Body of pancreas (tissue), 4 donors: Measurements from ENCODE around the gene CRB3.

ENCODE experiments used
- CTCF ChIP-seq, 7 experiments: fragments of 450-650 bp in 4 of 7; fragments of 200-600 bp in 3 of 7; sonication (generic) in 3 of 7; IDR thresholded peaks; one replicate each; pipeline ENCODE4 v1.5.1; 2016 to 2019; ENCODE audit warnings: antibody characterized with exemption in 7 of 7
- POLR2A ChIP-seq, 3 donors: fragments of 450-650 bp; IDR thresholded peaks; one replicate each; pipeline ENCODE4 v1.6.1; 2016; ENCODE audit warnings: antibody characterized with exemption in 3 of 3, mild to moderate bottlenecking in 2 of 3

- TF ChIP-seq CTCF (IDR thresholded peaks at IDR 0.05) (no peak), POLR2A (IDR thresholded peaks at IDR 0.05) (no peak)
Observed at GRCh38 chr19:6433165-6433564, 30.9 kb upstream of the CRB3 start.
